ENCODE data around the gene PMVK.

DNA sequence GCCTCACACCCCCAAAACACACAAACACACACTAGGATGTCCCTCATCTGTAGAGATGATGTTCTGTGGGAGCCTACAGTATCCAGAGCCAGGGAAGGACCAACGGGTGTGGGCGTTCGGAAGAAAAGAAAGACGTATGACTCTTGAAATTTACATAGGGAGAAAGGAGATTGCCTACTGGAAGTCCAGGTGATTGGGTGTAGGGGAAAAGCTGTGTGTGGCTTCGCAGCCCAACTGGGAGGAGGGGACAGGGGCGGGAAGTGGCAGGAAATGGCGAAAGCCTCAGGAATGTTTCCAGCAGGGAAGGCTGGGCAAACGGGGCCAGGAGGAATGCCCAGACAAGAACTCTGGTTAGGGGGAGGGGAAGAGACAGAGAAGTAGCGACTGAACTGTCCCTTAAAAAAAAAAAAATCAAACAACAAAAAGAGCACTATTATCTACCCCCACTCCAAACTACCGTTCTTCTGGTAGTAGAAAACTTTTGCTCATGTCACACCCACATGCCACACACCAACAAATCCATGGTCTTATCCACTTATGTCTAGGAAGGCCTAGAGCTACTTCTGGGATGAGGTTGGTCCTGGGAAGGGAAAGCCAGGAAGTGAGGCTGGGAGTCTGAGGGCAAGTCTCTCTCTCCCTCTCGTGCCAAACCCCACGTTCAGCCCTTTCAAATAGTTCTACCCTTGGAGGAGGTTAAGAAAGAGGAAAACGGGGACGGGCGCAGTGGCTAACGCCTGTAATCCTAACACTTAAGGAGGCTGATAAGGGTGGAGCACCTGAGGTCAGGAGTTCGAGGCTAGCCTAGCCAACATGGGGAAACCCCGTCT is 36.2 kb upstream of the PMVK start:
- TF ChIP-seq, protein P1, sequence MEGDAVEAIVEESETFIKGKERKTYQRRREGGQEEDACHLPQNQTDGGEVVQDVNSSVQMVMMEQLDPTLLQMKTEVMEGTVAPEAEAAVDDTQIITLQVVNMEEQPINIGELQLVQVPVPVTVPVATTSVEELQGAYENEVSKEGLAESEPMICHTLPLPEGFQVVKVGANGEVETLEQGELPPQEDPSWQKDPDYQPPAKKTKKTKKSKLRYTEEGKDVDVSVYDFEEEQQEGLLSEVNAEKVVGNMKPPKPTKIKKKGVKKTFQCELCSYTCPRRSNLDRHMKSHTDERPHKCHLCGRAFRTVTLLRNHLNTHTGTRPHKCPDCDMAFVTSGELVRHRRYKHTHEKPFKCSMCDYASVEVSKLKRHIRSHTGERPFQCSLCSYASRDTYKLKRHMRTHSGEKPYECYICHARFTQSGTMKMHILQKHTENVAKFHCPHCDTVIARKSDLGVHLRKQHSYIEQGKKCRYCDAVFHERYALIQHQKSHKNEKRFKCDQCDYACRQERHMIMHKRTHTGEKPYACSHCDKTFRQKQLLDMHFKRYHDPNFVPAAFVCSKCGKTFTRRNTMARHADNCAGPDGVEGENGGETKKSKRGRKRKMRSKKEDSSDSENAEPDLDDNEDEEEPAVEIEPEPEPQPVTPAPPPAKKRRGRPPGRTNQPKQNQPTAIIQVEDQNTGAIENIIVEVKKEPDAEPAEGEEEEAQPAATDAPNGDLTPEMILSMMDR (IDR thresholded peaks at IDR 0.05; ENCODE audit: poor library complexity): no peak
- TF ChIP-seq EZH2 (IDR thresholded peaks at IDR 0.05; ENCODE audit: borderline replicate concordance): no peak
- TF ChIP-seq EZH2phosphoT487 (IDR thresholded peaks at IDR 0.05; ENCODE audit: low read depth, severe bottlenecking, unreplicated experiment): no peak
